GM12873 (cell line): ENCODE measurements around the gene ARHGAP6.

ENCODE experiments used
- CTCF ChIP-seq: IDR thresholded peaks from 2 replicates; pipeline ENCODE4 v1.5.1; 2012; ENCODE audit warnings: low read depth, mild to moderate bottlenecking, moderate library complexity, low read length, control low read depth; ENCODE audit not compliant: insufficient read depth; ENCODE audit errors: missing control alignments

The ARHGAP6 gene

GRCh38 chrX:11434607-11435006, 231.1 kb downstream of the ARHGAP6 start:
- TF ChIP-seq CTCF, result no peak

- no peak for TF ChIP-seq CTCF
Measured at GRCh38 chrX:11431786-11432185, 233.9 kb downstream of the ARHGAP6 start.

- no peak for TF ChIP-seq CTCF
Measured at GRCh38 chrX:11430271-11430670, 235.4 kb downstream of the ARHGAP6 start.

- no peak for TF ChIP-seq CTCF
Measured at GRCh38 chrX:11429538-11430085, 236.1 kb downstream of the ARHGAP6 start.

- TF ChIP-seq CTCF, result peak; percentile 28
Measured at GRCh38 chrX:11427453-11428071, 238.2 kb downstream of the ARHGAP6 start.

- no peak for TF ChIP-seq CTCF
Measured at GRCh38 chrX:11426712-11427452, 238.8 kb downstream of the ARHGAP6 start.

- no peak for TF ChIP-seq CTCF
Measured at GRCh38 chrX:11424903-11425674, 240.6 kb downstream of the ARHGAP6 start.
